NCI-H1417 treated with DMSO at 0.1 percent for 48 hours (cell line): ENCODE results near the gene BRI3.

Source experiments
- DNase-seq: peaks from one replicate; lab custom pipeline; 2025; lab: John Stamatoyannopoulos, UW

Gene BRI3

DNA sequence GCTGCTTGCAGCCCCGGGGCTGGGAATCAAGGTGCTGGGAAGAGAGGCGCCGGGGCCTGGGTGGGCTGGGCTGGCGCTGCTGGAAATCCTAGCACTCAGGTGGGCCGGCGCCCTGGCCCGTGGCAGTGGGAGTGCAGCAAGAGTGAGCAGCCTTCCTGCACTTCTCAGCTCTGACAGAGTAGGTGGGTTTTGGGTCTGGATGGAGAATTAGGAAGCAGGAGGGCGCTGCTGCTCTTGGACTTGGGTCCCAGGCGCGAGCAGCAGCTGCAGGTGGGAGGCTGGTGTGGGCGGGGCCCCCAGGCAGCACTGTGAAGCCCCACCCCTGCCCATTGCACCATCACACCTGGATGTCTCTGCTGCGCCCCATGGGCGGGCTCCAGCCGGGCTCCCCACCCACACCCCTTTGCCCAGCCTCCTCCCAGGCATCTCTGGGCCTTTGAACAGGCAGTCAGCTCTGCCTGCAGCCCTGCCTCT, 6.0 kb downstream of the BRI3 start:
- DNase-seq: no peak

DNA sequence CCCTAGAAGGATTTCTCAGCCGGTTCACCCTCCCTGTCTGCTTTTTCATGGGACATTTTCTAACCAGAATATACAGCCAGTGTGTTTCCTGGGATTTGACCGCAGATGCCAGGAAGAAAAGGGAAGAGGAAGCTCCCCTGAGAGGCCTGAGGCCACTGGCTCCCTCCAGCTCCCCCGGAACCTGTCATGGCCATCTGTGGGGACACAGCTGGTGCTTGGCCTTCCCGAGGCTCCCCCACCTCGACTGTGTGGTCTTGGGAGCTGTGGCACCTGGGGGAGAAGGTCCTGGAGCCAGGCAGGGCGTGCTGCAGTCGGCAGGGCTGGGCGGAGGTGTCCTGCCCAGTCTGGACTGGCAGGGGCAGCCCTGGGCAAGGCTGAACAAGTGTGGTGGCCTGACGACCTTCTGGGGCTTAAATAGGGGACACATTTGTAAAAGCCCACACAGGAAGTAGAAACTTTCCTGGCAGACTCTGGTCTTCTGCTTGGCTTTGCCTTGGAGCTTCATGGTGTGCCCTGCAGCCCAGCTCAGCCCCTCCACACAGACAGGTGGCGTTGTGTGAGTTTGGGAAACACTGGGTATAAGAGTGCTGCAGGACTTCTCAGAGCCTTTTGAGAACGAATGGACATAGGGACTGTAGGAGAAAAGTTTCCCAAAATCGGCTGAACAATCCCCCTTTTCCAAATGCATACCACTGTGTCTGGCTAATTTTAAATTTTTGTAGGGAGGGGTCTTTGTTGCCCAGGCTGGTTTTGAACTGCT, 6.8 kb downstream of the BRI3 start:
- DNase-seq: no peak

DNA sequence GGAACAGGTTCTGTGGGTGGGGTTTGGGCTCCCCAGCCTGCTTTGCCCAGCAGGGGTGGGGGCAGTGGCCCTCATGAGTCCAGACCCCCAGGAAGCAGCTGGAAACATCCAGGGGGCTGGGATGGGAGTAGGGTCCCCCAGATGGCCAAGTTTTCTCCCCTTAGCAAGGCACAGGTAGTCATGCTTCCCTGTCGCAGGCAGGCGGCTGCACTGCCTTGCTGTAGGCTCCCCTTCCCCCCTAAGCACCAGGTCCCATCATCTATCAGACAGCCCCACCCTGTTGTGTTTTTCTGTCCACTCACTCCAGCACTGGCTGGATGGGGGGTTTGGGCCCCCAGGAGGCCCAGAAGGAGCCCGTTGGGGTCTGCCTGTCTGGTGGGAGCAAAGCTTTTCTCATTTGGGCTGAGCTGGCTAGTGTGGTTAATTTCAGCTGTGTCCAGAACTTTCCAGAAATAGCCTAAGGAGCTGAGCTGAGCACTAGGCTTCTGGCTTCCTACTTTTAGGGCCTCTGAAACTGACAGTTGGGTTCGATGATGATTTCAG, 7.9 kb downstream of the BRI3 start:
- DNase-seq: no peak

DNA sequence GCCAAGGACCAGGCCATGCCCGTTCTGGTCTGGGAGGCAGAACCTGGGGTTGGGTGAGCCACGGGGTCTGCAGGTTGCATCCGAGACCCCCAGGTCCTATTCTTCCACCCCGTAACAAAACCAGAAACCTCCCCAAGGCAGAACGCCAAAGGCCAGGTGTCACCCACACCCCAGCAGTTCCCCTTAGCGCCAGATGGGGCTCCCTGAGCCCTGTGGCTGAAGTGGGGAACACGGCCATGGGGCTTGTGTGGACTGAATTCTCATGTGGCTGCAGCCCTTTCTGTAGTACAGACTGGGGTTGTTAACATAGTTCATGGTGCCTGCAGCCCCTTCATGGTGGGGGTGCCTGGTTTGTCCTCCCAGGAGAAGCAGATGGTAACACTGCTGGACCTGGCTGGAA, 10.2 kb downstream of the BRI3 start:
- DNase-seq: no peak

DNA sequence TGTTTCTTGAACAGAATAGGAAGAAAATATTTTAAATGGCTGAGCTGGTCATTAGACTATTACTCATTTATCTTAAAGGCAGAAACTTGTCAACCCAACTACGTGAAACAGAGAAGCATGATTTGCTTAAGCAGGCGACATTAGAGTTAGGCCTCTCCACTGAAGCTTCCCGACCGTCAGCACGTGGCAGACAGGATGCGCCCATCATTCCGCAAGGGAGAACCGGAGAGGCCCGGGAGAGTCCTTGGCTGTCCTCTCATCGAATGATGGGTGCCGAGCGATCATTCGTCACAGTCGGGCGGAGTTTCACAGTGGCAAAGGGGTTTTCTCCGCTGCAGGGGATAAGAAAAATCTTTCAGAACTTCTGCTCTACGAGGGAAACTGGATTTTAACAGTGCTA, 11.8 kb downstream of the BRI3 start:
- no peak for DNase-seq

DNA sequence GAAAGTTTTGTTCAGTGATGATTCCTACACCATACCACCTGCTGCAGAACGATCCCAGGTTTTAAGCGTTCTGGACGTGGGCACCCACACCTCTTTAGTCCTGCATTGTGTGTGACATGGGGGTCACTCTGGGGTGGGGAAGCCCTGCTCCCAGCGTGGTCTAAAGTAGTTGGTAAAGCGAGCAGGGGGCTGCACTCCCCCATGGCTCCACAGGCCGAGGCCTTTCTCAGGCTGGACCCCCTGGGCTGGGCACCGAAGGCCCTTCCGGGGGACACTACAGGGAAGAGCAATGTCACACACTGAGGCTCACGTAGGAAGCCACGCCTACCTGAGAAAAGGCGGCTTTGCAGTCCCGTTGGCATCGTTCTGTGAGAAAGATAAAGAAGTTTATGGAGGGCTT, 12.3 kb downstream of the BRI3 start:
- no peak for DNase-seq

DNA sequence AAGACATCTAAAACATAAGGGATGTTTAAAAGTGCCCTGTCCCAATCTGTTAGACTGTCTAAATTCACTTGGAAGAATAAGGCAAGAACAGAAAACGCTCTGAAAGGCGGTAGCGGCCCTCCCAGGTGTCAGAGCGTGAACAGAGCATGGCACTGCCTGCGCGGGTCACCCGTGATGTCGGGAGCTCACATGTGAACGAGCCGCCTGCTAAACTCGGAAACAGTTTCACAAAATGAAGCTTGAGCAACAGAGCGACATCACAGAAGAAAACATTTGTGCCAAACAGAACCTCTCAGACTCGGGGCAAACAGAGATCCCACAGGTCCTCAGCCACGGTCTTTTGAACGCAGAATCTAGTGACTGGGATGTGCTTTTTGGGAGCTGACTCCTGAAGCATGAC, 12.8 kb downstream of the BRI3 start:
- DNase-seq: no peak

DNA sequence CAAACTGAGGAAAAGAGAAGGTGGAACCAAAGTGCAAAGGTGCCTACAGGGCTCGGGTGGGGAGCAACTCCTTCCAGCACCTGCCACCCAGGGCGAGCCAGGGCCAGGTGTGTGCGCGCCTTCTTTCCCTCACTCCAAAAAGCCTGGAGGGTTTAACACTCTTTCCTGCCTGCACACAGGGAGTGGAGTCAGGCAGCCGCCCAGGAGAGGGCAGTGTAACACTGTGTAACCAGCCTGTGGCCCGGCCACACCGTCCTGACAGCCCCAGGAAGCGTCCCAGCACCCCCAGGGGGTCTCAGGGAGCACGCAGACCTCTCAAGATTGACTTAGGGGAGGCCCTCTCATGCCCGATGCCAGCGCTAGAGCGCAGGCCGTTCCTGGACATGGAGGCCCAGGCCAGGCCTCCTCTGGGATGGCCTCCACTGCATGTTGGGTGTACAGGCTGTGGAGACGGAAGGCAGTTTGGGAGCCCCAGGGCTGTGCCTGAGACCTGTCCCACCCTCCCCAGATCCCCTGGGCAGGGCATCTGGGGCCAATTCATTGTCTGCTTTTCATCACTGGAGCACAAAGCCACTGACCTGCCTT, 13.4 kb downstream of the BRI3 start:
- DNase-seq: no peak

DNA sequence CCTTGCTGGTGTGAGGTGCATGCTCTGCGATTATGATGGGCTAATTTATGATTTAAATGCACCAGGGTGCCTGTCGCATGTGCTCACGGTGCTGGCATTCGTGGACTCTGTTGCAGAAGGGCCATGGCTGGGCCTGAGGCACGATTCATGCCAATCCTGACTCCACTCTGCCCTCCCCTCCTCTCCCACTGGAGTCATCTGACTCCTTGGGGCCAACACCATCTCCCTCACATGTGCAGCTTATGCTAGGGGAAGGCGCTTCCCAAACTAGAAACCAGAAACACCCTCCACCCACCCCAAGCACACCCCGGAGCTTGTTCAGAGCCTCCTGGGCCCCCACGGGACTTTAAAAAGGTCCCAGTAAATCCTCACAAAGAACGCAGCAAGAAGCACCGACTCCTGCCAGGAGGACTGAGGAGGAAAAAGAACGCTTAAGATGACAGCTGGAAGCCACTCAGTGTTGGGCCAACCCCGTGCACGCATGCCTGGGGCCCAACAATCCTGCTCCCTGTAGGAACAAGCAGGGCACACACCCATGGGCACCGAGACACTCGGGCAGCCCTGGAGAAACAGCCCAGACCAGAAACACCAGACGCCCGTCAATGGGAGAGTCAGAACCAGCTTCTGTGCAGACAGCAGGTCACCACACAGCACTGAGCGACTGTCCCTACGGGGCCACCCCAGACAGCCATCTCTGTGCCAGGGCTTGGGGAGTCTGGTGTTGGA, 14.1 kb downstream of the BRI3 start:
- no peak for DNase-seq

DNA sequence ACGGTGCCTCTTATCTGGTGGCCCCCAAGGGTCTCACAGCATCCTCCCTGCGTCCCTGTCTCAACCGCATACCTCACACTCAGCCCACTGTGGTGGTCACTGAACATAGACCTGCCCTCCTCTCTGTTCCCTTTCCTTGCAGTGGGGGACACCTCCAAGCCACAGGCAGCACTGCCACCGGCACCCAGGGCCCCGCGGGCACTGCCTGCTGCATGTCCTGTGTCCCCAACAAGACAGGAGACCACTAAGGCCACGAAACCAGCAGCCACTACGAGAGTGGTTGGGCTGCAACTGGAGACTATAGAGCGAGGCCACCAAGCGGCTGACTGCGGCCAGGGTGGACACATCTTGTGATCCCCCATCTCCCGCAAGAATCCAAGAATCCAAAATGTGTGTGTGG, 15.3 kb downstream of the BRI3 start:
- no peak for DNase-seq

DNA sequence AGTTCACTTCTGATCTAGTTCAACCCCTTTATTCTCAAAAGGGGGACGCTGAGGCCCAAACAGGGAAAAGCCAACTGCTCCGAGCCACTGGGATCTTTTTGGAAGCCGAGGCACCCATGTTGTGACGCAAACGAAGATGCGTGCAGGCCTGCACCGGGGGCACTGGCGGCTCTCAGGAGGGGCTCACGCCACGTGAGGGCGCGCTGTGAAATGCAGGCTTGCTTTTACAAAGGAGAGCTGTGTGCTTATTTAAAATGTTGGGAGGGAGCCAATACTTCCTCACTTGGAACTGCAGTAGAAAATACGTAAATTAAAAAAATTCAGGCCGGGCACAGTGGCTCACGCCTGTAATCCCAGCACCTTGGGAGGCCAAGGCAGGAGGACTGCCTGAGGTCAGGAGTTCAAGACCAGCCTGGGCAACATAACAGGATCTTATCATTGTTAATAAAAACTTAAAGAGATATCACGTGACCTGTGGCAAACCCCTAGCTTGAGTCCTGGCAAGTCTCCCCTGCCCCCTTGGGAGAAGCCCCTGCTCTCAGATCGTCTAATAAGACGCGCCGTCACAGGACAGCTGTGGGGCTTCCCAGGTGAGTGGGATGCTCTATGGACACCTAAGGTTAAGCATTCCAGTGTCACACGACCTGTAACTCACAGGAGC, 16.3 kb downstream of the BRI3 start:
- DNase-seq: no peak

DNA sequence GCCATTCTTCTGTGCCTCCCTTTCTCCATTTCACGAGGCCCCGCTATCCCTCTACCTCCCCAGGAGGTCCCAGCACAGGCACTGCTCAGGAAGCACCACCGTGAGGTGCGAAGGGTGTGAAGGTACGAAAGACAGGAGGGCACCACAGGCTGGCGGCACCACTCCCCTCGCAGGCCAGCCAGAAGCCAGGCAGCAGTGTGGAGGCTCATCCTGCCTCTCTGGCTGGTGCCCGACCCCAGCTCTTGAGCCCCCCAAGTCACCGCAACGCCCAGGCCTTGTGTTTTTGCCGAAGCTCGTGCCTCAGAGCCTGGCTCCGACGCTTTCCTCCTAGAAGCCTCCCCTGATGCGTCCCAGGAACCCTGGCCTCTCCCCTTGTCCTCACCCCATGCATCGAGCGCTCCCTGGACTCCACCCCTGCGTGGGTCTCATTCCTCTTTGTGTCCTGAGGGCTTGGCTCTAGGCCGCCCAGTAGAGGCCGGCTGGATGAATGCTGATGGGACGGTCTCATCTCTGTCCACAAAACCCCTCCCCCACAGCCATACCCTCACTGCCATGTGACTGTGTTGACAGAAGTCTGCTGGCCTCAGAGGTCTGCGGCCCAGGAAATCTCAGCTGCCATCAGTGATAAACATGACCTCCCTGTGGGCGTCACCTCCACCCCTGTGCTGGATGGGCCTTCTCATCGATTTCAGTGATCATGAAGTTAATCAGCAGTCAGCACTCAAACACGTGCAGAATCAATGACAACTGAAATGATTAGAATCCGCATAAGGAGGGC, 19.3 kb downstream of the BRI3 start:
- DNase-seq: no peak

DNA sequence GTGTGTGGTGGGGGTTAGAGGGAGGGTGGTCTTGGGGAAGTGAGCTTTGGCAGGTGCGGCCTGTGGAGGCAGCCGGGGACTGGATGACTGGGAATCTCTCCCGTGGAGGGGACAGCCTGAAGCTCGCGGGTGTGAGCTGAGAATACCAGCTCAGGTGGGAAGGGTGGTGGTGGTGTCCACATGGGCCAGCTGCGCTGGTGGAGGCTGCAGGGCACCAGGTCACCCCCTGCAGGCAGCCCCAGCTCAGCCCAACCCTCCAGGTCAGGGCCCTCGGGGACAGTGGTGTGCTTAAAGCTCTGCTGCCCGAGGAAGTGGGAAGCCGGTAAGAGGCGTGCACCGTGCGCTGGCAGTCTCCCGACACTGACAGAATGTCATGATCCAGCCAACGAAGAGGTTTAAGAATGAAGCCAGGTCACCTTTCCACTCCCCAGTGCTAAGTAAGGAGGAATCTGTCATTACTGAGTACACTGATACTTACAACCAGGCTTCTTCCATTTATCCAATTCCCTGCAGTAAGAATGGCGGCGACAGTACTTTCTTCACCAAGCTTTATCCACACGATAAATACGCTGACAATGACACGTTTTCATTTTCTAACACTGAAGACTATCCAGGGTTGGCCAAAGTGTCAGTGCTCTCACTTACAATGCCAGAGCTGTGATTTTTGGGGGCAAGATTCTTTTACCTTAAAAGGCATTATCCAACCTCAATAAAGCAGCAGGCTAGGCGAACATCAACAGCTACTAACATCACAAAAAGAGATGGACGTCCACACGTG, 20.4 kb downstream of the BRI3 start:
- no peak for DNase-seq

DNA sequence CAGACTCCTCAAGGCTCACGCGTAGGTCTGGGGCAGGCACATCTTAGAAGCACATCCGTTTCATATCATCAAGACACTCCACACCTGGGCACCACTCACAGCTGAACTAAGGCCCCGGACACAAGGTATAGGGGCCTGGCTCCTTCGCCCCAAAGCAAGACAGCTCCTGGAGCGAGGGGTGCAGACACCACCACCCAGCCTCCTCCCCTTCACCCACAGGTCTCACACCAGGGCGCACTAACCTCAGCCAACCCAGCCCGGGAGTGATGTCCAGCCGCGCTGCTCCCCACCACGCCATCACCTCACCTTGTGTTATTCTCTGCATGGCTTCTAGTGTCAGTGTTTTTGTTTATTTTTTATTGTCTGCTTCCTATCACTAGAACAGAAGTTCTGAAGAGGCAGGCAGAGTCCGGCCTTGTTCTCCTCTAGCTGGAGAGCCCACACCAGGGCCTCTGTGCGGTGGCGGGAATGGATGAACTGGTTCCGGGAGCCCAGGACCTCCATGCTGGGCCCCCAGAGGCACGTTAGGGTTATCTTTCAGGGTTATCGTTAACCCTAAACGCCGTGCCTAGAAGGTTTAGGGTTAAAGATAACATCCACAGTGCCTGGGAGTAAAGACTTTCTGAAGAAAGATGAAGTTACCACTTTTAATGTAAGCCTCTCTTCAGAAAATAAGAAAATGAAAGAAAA, 21.8 kb downstream of the BRI3 start:
- no peak for DNase-seq

DNA sequence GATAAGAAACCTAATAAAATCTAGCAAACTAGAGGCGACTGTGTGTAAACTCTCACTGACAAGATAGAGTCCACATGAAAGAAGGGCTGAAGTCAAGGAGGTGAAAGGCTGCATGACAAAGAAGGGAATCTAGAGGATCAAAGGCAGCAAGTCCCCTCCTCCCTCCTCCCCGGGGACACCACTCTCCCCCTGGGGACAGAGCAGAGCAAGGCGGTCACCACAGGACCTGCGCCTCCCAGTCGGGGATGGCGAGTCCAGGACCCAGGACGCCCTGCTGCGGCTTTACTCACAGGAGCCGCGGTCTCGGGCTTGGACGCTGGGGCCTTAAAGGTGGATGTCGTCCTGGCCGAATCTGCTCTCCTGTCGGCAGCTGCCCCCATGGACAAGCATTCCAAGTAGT, 22.4 kb downstream of the BRI3 start:
- no peak for DNase-seq

DNA sequence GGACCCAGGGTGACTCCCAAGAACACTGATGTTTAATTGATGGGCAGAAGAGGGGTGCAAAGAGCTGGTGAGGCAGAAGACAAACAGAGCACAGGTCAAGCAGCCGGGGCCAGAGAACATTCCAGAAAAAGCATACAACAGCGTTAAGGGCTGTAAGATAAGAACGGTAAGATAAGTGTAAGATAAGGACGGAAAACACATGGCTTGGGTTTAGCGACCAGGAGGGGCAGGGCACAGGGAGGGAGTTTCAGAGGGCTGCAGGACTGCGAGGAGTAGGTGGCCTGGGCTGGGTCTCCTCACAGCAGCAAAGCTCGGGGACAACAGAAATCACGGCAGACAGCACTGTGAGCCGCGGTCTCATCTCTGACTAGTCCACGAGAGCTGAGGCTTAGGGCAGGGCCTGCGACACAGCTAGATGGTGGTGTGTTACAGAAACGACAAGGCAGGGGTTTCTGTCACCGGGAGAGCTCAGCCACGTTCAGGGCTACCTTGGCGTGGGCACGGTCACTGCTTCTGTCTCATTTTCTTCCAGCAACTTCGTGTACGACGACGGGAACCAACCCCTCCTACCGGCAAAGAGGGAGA, 24.6 kb downstream of the BRI3 start:
- DNase-seq: no peak

DNA sequence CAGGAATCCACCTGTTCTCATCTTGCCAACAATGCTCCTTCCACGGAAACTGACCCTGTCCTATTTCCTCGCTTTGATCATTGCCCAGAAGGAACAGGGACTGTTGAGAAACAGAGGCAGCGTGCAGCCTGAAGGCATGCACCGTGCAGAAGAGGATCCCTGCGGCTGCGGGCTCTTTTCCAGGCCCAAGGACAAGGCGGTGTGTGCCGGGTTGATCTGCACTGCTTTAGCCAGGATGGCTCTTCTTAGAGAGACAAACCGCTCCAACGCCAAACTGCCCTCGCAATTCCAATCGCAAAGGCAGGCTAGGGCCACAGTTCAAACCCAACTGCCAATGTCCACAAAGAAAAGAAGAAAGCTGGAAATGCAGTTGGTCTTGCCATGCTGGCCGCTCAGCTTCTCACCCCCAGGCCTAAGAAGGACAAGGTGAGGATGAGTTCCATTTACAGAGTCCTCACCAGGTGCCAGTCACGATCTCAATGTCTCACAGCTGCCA, 26.5 kb downstream of the BRI3 start:
- no peak for DNase-seq

DNA sequence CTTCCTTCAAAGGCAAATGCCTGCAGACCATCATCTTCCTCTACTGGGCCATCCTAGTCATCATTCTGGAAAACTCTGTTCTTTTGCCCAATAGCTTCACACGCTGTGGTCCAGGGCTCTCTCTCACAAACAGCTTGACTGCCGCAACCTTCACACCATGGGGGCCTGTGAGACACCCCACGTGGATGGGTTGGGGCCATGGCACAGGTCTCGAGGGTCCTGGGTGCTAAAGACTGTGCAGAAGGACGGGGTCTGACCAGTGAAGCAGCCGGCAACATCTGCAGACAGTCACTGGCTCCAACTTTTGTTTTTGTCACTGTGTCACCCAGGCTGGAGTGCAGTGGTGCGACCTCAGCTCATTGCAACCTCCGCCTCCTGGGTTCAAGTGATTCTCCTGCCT, 28.1 kb downstream of the BRI3 start:
- DNase-seq: no peak

DNA sequence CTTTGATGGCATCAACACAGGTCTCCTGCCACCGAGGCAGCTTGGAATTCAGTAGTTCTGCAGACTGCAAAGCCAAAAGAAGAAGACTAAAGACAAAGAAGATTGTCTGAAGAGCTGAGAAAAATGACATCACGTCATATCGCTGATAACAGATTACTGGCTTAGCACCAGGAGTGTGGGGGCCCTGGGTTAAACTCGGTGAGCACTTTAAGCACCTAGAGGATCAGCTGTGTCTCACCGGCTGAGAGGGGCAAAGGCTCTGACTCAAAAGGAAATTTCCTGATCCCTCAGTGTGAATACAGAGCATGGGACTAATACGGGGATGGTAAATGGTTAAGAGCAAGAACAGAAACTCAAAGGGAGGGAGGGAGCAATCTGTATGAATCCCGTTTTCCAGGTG, 30.7 kb downstream of the BRI3 start:
- DNase-seq: no peak

DNA sequence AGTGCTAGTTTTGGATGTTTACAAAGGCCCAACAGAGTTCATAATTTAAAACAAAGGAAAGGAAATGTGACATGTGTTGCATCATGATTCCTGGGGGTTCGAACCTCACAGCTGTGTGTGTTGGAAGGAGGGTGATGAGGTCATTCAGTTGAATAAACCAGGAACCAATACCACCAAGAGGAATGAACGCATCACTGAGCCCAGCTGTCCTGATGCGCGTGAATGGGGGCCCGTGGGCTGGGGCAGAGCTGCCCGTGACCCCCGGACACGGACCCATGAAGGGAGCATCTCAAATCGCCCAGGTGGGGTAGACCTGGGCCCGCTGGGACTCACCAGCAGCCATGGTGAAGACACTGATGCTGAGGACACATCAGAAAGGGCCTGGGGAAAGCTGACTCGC, 33.0 kb downstream of the BRI3 start:
- DNase-seq: no peak
